Tibial artery (tissue), 4 donors: ENCODE results near the gene CELF4.

Experiments
- DNase-seq, 2 donors: peaks; one replicate each; pipeline ENCODE4 v3.0.0-alpha.2; 2019
- H3K27ac ChIP-seq, 2 donors: fragments of 200-600 bp; sonication (generic) in 1 of 2; 1 replicate in 1 of 2; 2 replicates in 1 of 2; pipeline ENCODE4 v1.5.1; 2018 to 2019; ENCODE audit warnings: mild to moderate bottlenecking in 1 of 2
- H3K27me3 ChIP-seq, 2 donors: fragments of 200-600 bp; sonication (generic) in 1 of 2; one replicate each; pipeline versions ENCODE4 v1.5.1 to v1.6.0; 2016 to 2019
- H3K36me3 ChIP-seq, 3 donors: fragments of 200-600 bp; sonication (generic) in 2 of 3; one replicate each; pipeline ENCODE4 v1.5.1; 2016 to 2019; ENCODE audit warnings: mild to moderate bottlenecking in 2 of 3
- H3K4me1 ChIP-seq, 4 donors: fragments of 200-600 bp; sonication (generic) in 2 of 4; 1 replicate in 3 of 4; 2 replicates in 1 of 4; pipeline ENCODE4 v1.5.1; 2016 to 2019
- H3K4me3 ChIP-seq, 2 donors: fragments of 200-600 bp; sonication (generic) in 1 of 2; 1 replicate in 1 of 2; 2 replicates in 1 of 2; pipeline ENCODE4 v1.5.1; 2018 to 2019; ENCODE audit warnings: mild to moderate bottlenecking in 2 of 2
- H3K9me3 ChIP-seq, 3 donors: fragments of 200-600 bp; sonication (generic) in 1 of 3; one replicate each; pipeline ENCODE4 v1.5.1; 2016 to 2019
- intact Hi-C: fragments of 100-400 bp; cut with DNase I; formaldehyde crosslinking; loops from one replicate; pipeline ENCODE4 v1.15.0; 2023; ENCODE audit warnings: low total_unique reads
- TF ChIP-seq, protein P1 (sequence below), 2 experiments: fragments of 200-600 bp in 1 of 2; fragments of 450-650 bp in 1 of 2; IDR thresholded peaks; one replicate each; pipeline ENCODE4 v1.5.1; 2017 to 2019; ENCODE audit warnings: antibody characterized with exemption in 2 of 2, mild to moderate bottlenecking in 1 of 2, moderate library complexity in 1 of 2

CELF4 gene

DNA sequence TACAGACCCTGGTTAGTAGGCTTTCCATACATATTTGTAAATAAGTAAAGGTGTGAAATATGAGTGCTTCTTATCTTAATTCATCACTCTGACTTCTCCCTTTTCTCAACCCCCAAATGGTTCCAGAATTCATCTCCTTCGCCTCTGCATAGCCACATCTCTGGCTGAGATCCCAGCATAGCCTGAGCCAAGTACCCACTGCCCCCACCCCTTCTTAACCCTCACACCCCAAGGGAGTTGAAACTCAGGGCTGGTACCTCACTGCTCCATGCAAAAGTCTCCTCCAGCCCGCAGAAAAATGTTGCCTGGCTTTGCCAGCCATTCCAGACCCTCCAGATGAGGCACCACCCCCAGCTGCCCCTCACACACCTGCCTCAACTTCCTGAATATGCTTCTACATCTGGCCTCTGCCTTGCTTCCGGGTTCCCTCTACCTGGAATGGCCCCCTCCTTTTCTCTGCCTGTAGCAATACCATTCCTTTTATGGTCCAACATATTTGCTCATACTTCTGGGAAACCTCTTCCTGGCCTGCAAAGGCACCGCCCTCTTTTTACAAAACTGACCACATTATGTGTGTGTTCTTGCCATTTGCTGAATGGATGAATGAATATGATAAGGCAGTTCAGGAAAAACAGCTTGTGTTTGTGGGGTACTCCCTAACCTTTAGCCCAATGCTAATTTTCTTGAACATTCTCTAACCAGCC is 112.8 kb downstream of the CELF4 start:
- intact Hi-C loops: no loop called here
- H3K9me3 ChIP-seq: no peaks in the 10 kb centered on the region
- peaks cover 0 to 20% (median 14%) of the 10 kb centered on the region in 4 donors for H3K4me1 ChIP-seq
- H3K27me3 ChIP-seq: peaks cover 0 to 4% of the 10 kb centered on the region in 2 donors
- H3K27ac ChIP-seq: no peak overlapping the region
- H3K4me3 ChIP-seq: no peak overlapping the region
- H3K36me3 ChIP-seq: no peaks in the 10 kb centered on the region
- DNase-seq: no peak
- TF ChIP-seq, protein P1, sequence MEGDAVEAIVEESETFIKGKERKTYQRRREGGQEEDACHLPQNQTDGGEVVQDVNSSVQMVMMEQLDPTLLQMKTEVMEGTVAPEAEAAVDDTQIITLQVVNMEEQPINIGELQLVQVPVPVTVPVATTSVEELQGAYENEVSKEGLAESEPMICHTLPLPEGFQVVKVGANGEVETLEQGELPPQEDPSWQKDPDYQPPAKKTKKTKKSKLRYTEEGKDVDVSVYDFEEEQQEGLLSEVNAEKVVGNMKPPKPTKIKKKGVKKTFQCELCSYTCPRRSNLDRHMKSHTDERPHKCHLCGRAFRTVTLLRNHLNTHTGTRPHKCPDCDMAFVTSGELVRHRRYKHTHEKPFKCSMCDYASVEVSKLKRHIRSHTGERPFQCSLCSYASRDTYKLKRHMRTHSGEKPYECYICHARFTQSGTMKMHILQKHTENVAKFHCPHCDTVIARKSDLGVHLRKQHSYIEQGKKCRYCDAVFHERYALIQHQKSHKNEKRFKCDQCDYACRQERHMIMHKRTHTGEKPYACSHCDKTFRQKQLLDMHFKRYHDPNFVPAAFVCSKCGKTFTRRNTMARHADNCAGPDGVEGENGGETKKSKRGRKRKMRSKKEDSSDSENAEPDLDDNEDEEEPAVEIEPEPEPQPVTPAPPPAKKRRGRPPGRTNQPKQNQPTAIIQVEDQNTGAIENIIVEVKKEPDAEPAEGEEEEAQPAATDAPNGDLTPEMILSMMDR (IDR thresholded peaks at IDR 0.05): no peak

DNA sequence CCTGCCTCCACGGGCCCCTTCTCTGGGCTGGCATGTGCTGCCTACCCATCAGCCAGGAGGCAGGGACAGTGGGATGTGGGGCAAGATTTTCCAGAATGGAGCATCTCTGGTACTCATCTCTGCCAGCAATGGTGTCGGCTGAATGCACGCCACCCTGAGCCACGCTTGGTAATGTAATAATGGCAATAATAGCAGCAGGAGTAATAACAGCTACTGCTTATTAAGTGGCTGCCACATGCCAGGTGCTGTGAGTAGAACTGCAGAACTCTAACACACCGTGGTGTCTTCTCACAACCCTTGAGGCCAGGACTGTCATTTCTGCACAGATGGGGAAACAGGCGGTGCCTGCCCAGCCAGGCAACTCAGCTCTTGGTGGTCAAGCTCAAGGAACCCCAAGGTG is 113.6 kb downstream of the CELF4 start:
- intact Hi-C loops: no loop called here
- H3K4me3 ChIP-seq: no peak overlapping the region
- TF ChIP-seq, protein P1 (IDR thresholded peaks at IDR 0.05): no peak
- no peak for DNase-seq
- no peaks in the 10 kb centered on the region for H3K36me3 ChIP-seq
- peaks cover 0 to 8% of the 10 kb centered on the region in 2 donors for H3K27me3 ChIP-seq
- H3K9me3 ChIP-seq: no peaks in the 10 kb centered on the region
- H3K4me1 ChIP-seq: peaks cover 0 to 20% (median 14%) of the 10 kb centered on the region in 4 donors
- no peak overlapping the region for H3K27ac ChIP-seq

DNA sequence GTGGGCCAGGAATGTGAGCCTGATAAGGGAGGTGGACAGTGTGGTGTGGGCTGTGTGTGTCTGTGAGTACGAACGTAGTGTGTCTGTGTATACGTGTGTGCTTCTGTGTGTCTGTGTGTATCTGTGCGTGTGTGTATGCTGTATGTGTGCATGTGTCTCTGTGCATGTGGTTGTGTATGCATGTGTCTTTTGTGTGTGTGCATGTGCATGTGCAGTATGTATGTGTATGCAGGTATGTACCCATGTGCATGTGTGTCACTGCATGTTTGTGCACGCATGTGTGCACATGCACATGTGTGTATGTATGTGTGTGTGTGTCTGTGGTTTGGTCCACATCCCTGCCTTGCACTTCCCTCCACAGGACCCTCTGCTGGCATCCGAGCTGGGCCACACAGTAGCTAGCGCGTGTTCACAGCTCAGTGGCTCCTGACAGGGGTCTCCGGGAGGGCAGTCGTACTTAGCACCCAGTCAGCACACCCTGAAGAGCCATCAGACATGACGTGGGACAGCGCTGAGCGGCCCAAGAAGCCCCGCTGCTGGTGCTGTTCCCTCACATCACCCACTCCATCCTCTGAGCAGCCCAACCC is 114.3 kb downstream of the CELF4 start:
- Histone ChIP-seq H3K27me3 (peaks cover 0 to 11% of the 10 kb centered on the region in 2 donors), H3K4me3 (no peak overlapping the region), H3K4me1 (peaks cover 0 to 20% (median 14%) of the 10 kb centered on the region in 4 donors), H3K36me3 (no peaks in the 10 kb centered on the region), H3K27ac (no peak overlapping the region), H3K9me3 (no peaks in the 10 kb centered on the region)
- TF ChIP-seq, protein P1 (IDR thresholded peaks at IDR 0.05): no peak
- intact Hi-C loops: no loop called here
- no peak for DNase-seq

DNA sequence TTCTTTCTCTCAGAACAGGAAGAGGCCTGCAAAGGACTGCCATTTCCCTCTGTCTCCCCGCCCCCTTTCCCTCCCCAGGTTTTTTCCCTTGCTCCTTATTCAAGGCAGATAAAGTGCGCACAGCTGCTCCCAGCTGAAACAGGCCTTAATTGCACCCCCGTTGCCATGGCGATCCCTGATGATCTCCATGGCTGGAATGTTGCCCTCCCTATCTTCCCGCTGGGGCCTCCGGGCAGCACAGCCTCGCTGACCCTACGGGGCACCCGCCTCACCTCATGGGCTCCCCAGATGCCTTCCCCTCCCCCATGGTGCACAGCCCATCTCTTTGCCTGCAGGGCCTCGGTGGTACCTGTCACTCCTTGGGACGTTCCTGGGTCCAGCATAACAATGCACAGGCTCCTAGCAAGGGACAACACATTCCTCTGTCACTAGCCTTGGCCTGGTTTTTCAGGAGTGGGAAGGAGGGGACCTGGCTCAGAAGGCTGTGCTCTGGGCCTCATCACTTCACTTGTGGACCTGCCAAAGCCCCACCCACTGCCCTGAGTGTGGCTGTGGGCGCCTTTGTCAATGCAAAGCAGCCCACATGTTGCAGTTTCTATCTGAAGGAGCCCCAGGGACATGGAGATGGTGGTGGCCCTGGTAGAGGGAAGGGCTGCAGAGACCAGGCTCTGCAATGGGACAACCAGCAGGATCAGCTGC is 115.0 kb downstream of the CELF4 start:
- no peak for DNase-seq
- no peak overlapping the region for H3K27ac ChIP-seq
- H3K36me3 ChIP-seq: no peaks in the 10 kb centered on the region
- no peaks in the 10 kb centered on the region for H3K9me3 ChIP-seq
- intact Hi-C loops: no loop called here
- H3K4me1 ChIP-seq: peaks cover 0 to 20% (median 14%) of the 10 kb centered on the region in 4 donors
- no peak overlapping the region for H3K4me3 ChIP-seq
- TF ChIP-seq, protein P1 (IDR thresholded peaks at IDR 0.05): no peak
- H3K27me3 ChIP-seq: peaks cover 0 to 18% of the 10 kb centered on the region in 2 donors

DNA sequence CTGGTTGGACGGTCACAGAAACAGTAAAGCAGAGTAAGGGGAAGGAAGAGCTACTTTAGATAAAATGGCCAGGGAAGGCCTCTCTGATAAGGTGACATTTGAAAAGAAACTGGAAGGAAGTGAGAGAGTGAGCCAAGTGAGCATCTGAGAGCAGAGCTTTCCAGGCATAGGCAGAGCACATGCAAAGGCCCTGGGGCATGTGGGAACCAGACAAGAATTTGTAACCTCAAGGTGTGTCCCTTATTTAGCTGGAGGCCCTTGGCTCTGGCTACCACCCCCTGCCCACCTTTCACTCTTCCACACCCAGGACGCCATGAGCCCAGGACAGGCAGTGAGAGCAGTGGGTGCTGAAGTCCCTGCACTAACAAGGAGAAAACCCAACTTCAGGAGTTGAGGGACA is 116.0 kb downstream of the CELF4 start:
- DNase-seq: no peak
- peaks cover 0 to 25% of the 10 kb centered on the region in 2 donors for H3K27me3 ChIP-seq
- no peaks in the 10 kb centered on the region for H3K9me3 ChIP-seq
- no peaks in the 10 kb centered on the region for H3K36me3 ChIP-seq
- no peak overlapping the region for H3K27ac ChIP-seq
- TF ChIP-seq, protein P1 (IDR thresholded peaks at IDR 0.05): no peak
- no peak overlapping the region for H3K4me3 ChIP-seq
- H3K4me1 ChIP-seq: peaks cover 0 to 20% (median 14%) of the 10 kb centered on the region in 4 donors
- intact Hi-C loops: no loop called here
